GM10248 (cell line): ENCODE measurements around the gene TBC1D5.
"Not testable (repeated sequence)": the region's sequence is repeated elsewhere in the genome, so short reads cannot be mapped to it uniquely, and the experiment has no call there.

Experiments used
- CTCF ChIA-PET: fragments of 300-600 bp; sonication (Branson Sonifier 250); formaldehyde crosslinking; extraction: SDS; loops from one replicate; lab custom pipeline; 2021; ENCODE audit warnings: antibody characterized with exemption; lab: Yijun Ruan, JAX
- POLR2A ChIA-PET: fragments of 350-650 bp; sonication (Branson Sonifier 250); formaldehyde crosslinking; extraction: SDS; loops from one replicate; lab custom pipeline; 2020; ENCODE audit warnings: antibody characterized with exemption; lab: Yijun Ruan, JAX
- DNase-seq: peaks from one replicate; pipeline ENCODE4 v3.0.0; 2012; ENCODE audit errors: extremely low spot score
- TF ChIP-seq, protein P1 (sequence below): IDR thresholded peaks from 2 replicates; pipeline ENCODE4 v1.5.1; 2012; ENCODE audit warnings: mild to moderate bottlenecking, low read depth; ENCODE audit errors: extremely low read depth, missing control alignments, control extremely low read depth

Gene TBC1D5

DNA sequence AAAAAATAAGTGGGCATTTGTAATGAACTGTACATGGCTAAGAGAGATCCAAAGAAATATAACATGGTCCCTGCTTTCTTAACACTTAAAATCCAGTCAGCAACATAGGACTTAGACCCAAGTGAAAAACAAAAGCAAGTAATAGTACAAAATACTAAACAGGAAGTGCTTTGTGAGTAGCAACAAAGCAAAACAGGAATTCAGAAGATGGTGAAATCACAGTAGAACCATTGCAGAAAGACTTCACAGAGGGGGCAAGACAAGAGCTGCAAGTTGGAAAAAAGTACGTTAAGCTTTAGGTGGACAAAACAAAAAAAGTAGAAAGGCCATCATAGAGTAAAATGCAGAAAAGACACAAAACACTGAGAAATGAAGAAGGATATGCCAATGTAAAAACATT lies 116.0 kb downstream of the TBC1D5 start:
- TF ChIP-seq, protein P1, sequence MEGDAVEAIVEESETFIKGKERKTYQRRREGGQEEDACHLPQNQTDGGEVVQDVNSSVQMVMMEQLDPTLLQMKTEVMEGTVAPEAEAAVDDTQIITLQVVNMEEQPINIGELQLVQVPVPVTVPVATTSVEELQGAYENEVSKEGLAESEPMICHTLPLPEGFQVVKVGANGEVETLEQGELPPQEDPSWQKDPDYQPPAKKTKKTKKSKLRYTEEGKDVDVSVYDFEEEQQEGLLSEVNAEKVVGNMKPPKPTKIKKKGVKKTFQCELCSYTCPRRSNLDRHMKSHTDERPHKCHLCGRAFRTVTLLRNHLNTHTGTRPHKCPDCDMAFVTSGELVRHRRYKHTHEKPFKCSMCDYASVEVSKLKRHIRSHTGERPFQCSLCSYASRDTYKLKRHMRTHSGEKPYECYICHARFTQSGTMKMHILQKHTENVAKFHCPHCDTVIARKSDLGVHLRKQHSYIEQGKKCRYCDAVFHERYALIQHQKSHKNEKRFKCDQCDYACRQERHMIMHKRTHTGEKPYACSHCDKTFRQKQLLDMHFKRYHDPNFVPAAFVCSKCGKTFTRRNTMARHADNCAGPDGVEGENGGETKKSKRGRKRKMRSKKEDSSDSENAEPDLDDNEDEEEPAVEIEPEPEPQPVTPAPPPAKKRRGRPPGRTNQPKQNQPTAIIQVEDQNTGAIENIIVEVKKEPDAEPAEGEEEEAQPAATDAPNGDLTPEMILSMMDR, result no peak
- ChIA-PET POLR2A (no interaction called here), CTCF (interaction anchor here (1.5 kb wide), 1 partner anchor 215 kb away, joined by 4 read pairs; no protein-coding TSS in a partner anchor)
- DNase-seq, result no peak

DNA sequence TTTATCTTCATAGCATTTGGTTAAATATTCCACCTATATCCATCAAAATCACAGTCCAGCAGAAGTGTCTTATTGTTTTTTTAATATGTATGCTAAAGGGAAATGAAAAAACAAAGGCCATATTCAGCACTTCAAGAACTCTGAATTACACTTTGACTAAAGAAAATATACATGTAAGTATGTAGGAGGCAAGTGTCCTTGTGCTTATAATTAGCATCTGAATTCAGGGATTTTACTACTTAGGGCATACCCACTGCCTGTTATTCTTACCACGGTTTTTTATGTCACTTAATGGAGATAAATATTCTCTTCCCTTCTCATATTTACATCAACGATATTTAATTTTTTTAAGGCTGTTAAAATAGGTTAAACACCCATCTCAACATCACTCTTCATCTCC lies 117.3 kb downstream of the TBC1D5 start:
- DNase-seq, result no peak
- ChIA-PET CTCF (no interaction called here), POLR2A (no interaction called here)
- TF ChIP-seq, protein P1, result no peak

DNA sequence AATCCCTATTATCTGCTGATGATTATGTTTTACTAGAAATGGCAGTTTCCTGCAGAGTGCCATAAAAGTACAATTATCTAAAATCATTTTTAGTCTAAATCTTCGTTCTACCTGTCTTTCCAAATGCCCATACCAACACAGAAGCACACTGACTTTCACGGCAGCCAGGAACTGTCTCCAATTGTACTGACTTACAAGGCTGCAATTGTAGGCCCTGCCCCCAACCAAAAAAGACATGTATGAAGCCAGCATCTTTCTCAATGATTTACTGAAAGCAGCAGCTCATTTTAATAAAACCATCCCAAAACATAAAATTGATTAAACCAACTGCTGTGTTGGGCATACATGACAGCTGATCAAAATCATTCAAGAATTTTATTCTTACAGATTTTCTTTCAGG lies 119.0 kb downstream of the TBC1D5 start:
- CTCF ChIA-PET, result no interaction called here
- TF ChIP-seq, protein P1, result no peak
- POLR2A ChIA-PET, result no interaction called here
- no peak for DNase-seq

DNA sequence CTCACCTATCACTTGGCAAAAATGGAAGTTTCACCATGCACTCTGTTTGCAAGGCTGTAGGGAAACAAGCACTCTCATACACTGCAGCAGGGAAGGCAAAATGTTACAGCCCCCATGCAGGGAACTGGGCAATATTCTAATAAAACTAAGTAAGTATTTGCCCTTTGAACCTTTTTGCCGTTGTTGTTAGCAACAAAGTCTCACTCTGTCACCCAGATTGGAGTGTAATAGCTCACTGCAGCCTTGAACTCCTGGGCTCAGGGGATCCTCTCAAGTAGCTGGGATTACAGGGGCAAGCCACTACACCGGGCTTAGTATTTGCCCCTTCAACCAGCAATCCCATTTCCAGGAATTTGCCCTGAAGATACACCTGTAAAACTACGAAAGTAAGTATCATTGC lies 122.5 kb downstream of the TBC1D5 start:
- CTCF ChIA-PET, result interaction anchor here (1.0 kb wide), 1 partner anchor 25 kb away, joined by 3 read pairs; no protein-coding TSS in a partner anchor
- DNase-seq, result no peak
- POLR2A ChIA-PET, result no interaction called here
- TF ChIP-seq, protein P1, result no peak

DNA sequence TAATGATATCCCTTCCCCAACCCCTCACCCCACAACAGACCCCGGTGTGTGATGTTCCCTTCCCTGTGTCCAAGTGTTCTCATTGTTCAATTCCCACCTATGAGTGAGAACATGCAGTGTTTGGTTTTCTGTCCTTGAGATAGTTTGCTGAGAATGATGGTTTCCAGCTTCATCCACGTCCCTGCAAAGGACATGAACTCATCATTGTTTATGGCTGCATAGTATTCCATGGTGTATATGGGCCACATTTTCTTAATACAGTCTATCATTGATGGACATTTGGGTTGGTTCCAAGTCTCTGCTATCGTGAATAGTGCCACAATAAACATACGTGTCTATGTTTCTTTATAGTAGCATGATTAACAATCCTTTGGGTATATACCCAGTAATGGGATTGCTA lies 129.4 kb downstream of the TBC1D5 start:
- CTCF ChIA-PET, POLR2A ChIA-PET, DNase-seq: not testable (repeated sequence)

DNA sequence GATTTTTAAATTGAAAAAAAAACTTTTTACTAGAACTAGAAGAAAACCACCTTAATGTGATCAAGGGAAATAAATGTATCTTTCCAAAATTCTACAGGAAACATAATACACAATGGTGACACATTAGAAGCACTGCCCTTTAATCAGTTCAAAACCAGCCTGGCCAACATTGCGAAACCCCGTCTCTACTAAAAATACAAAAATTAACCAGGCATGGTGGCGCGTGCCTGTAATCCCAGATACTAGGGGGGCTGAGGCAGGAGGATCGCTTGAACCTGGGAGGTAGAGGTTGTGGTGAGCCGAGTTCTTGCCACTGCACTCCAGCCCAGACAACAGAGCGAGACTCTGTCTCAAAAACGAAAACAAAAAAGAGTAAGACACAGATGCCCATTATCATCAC lies 134.5 kb downstream of the TBC1D5 start:
- CTCF ChIA-PET, result no interaction called here
- POLR2A ChIA-PET, result no interaction called here

DNA sequence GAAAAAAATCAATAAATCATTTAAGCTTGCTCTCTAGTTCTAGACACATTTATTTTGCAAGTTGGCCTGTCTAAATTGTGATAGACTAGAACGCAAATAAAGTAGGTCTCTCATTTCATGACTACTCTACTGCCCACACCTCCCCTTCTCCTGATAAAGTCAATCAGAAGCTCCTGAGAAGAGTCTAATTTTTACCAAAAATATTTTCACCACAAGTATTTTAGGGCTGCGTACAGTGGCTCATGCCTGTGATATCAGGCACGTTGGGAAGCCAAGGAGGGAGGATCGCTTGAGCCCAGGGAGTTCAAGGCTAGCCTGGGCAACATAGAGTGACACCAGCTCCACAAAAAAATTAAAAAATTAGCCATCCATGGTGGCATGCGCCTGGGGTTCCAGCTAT lies 136.5 kb downstream of the TBC1D5 start:
- CTCF ChIA-PET, result interaction anchor here (1.1 kb wide), 1 partner anchor 9 kb away, joined by 3 read pairs; no protein-coding TSS in a partner anchor
- TF ChIP-seq, protein P1, result no peak
- POLR2A ChIA-PET, result no interaction called here
- no peak for DNase-seq

More for the DNA sequence above, 134.5 kb downstream of the TBC1D5 start:
- TF ChIP-seq, protein P1, result no peak
- no peak for DNase-seq
